ENCODE measurements around the gene GIPC2. TPM values are rescaled to one million over a fixed set of nuclear protein-coding genes. Genes with fewer than 3 reads are reported as not detected.

Gene GIPC2
- total and polyA plus RNA-seq, 2 donors (not counting 3 experiments of a cell fraction or from before 2014, with no cell fraction given): 2.8 to 9.6 TPM

DNA sequence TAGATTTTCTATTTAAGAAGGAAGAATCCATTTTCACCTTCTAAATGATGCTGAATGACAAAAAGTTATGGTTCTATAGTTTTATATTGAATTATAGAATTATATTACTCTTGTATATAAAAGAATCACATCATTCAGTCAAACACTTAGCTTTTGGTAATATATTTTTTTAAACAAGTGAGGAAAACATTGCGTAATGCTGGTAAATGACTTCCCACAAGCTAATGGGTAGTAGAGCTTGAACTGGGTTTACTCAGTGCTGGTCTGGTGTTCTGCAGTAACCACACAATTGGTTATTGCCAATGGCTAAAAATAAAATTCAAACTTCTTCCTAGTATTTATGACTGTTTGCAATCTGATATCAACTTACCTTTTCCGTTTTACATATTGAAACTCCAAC, 10.6 kb upstream of the GIPC2 start:
- Histone ChIP-seq H3K27ac (ENCODE audit: insufficient read depth, low read depth, low read length) (no peak overlapping the region), H2AFZ (ENCODE audit: low read depth, low read length) (no peak overlapping the region), H3K79me2 (ENCODE audit: control insufficient read depth, insufficient read depth, low read length) (no peaks in the 10 kb centered on the region), H3K4me3 (replicated peaks in 1 of 3; ENCODE audit: insufficient read depth in 1 of 3, low read depth in 1 of 3, low read length in 3 of 3) (no peak overlapping the region), H3K9me1 (replicated peaks; ENCODE audit: control insufficient read depth, extremely low read depth, insufficient read depth, low read length) (no peaks in the 10 kb centered on the region), H3K4me1 (ENCODE audit: control insufficient read depth, extremely low read depth, insufficient read depth, low read length) (peaks cover 16% of the 10 kb centered on the region), H3K9me3 (replicated peaks; ENCODE audit: control insufficient read depth, insufficient read depth, low read length) (no peaks in the 10 kb centered on the region), H3K9ac (replicated peaks; ENCODE audit: extremely low read depth, insufficient read depth, low read length) (no peak overlapping the region), H3K4me2 (ENCODE audit: insufficient read depth, low read length) (no peak overlapping the region), H4K20me1 (replicated peaks; ENCODE audit: control insufficient read depth, extremely low read depth, insufficient read depth, low read length) (no peaks in the 10 kb centered on the region), H3K27me3 (ENCODE audit: control insufficient read depth in 2 of 2, insufficient read depth in 2 of 2, low read length in 2 of 2) (no peaks in the 10 kb centered on the region), H3K36me3 (ENCODE audit: control insufficient read depth in 2 of 2, extremely low read depth in 1 of 2, insufficient read depth in 2 of 2, low read length in 2 of 2) (no peaks in the 10 kb centered on the region)
- no TSS peak for BruUV-seq (replicated peaks)
- dilution Hi-C loops (cut with MboI; ENCODE audit: extremely low pct_ligation_motif_present, low sequenced_read_pairs) (no loop called here), intact Hi-C loops (cut with micrococcal nuclease) (no loop called here)
- TF ChIP-seq, protein P1, sequence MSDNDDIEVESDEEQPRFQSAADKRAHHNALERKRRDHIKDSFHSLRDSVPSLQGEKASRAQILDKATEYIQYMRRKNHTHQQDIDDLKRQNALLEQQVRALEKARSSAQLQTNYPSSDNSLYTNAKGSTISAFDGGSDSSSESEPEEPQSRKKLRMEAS (IDR thresholded peaks at IDR 0.05; ENCODE audit: insufficient read depth, insufficient read length): no peak
- TF ChIP-seq GATA2 (IDR thresholded peaks at IDR 0.05; ENCODE audit: insufficient read depth, insufficient read length, low read depth, low read length): no peak
- no peak for TF ChIP-seq EZH2 (IDR thresholded peaks at IDR 0.05; ENCODE audit: borderline replicate concordance, low read depth, low read length, severe bottlenecking)
- TF ChIP-seq POLR2AphosphoS5 (IDR thresholded peaks at IDR 0.05; ENCODE audit: insufficient read depth, low read depth, low read length): no peak
- TF ChIP-seq MYC (IDR thresholded peaks at IDR 0.05; ENCODE audit: low read depth, low read length): no peak
- no peak for TF ChIP-seq FOS (IDR thresholded peaks at IDR 0.05; ENCODE audit: borderline replicate concordance, insufficient read depth, low read length)
- no peak for TF ChIP-seq JUN (IDR thresholded peaks at IDR 0.05; ENCODE audit: borderline replicate concordance, insufficient read depth, insufficient read length, low read depth)
- no peak for TF ChIP-seq POLR2A (IDR thresholded peaks at IDR 0.05; ENCODE audit: low read depth, low read length)
- no peak for TF ChIP-seq CTCF (IDR thresholded peaks at IDR 0.05; ENCODE audit: extremely low read depth in 1 of 2, insufficient read depth in 1 of 2, low read depth in 1 of 2, low read length in 2 of 2)
- DNase-seq (ENCODE audit: low read depth, low spot score) (no peak), FAIRE-seq (no peak)
- CTCF ChIA-PET: no interaction called here
- POLR2A ChIA-PET: no interaction called here
